NCI-H748 (cell line): ENCODE data around the gene CREB5.
A peak's percentile ranks its signal among the peaks of the same experiment; 100 is the strongest.
"Not testable (repeated sequence)": the region's sequence is repeated elsewhere in the genome, so short reads cannot be mapped to it uniquely, and the experiment has no call there.

ENCODE experiments used
- DNase-seq: peaks from one replicate; lab custom pipeline; 2025; ENCODE audit not compliant: unreplicated experiment; lab: John Stamatoyannopoulos, UW

CREB5 gene

DNA sequence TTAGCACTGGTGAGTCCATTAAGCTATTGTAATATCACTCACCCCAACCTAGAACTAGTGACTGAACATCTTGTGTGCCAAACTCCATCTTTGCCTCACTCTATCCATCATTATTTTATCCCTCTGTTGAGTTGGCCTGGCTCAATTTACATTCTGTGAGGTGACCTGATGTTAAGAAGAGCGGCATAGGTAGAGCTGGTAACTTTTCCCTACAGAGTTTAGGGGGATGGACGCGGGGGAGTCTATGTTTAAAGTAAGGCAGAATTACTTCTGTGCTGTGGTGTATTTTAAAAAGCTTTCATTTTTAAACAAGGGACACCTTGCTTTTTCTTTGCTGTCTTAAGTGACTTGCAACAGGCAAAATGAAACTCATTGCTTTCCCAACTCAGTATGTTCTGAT lies 186.3 kb downstream of the CREB5 start:
- DNase-seq: no peak

DNA sequence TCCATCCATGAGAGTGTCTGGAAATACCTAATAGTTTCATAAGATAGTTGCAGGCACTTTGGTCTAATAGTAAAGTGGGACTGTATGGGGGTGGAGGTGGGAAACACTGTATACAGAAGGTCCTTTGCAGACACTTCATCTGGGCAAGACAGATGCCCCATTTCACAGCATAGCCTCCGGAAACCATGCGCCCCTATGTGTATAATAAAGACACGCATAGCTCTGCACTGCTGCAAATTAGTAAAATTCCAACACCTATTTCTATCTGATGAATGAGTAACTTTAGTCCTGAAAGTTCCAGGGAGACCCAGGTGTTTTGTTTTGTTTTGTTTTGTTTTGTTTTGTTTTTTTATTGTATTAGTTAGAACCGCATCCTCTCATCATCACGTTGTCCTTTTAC lies 187.1 kb downstream of the CREB5 start:
- no peak for DNase-seq

DNA sequence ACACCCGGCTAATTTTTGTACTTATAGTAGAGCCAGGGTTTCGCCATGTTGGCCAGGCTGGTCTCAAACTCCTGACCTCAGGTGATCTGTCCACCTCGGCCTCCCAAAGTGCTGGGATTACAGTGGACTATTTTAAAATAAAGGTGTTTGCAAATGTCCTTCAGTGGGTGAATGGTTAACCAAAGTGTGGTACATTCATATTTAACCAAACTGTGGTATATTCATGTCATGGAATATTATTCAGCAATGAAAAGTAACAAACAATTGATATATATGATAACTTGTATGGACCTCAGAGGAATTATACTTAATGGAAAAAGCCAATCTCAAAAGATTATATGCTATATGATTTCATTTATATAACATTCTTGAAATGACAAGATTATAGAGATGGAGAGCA lies 190.0 kb downstream of the CREB5 start:
- no peak for DNase-seq

DNA sequence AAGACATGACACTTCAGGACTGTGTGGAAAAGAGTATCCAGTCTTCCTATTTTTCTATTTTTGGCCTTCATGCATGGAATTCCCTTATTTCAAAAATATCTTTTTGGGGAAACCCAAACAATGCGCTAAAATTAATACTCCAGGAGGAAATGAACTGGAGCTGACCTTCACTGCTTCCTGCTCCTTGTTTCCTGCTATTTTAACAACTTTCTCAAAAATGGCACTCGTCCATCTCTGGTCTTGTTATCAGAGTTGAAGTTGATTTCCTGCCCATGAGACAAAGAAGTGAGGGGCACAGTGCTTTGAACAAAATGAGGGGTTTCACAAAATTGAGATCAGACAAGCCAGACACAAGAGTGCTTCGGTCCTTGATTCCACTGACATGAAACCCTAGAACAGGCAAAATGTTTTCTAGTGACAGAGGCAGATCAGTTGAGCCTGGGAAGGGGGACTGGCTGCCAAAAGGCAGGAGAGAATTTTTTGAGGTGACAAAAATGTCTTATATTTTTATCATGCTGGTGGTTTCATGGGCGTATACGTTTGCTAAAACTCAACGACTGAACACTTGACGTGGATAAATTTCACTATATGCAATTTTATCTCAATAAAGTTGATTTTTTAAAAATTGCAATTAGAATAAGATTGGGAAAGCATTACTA lies 193.2 kb downstream of the CREB5 start:
- no peak for DNase-seq

DNA sequence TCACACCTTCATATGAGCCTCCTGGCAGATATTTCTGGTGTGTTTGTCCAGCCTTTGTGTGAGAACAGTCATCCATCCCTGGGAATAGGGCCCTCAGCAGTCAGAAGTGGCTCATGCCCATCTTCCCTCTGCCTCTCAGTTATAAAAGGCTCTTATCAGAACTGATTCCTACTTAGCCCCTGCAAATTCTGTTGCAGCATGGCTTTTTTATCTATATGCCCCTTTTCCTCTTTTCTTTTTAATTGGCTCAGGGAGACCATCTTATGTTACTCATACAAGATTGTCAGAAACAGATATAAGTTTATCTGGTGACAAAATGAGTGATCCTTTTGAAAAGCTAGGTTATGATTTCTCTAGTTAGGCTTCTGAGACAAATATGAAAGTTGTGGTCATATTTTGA lies 194.1 kb downstream of the CREB5 start:
- DNase-seq: no peak

DNA sequence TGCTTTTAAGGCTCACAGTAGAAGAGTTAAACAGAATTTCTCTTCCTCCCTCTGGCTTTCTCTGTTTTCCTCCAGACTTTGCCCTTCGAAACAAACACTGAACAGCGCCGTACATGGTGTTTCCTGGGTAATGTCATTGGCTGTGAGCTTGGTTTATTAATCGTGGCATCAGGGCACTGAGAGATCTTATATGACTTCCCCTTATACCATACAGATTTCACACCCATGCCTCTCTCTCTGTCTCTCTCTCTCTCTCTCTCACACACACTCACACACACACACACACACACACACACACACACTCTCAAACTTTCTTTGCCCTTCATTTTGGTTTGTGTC lies 195.5 kb downstream of the CREB5 start:
- no peak for DNase-seq

DNA sequence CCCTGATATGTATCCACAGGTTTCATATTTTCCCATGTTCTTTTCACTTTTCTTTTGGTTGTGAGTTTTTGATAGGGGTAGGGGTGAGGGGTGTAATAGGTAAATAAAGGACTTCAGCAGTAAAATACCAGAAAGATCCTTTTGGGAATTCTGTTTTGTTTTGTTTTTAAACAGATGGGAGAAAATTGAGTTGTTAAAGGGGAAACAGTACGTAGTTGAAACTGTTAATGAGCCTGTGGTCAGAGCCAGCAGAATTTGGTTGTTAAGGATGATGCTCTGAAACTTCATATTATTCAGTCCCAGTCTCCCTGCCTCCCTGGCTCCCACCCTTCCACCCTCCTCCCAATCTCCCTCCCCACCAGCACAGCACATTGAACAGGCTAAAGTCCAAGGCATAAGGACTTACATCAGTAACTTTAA lies 195.9 kb downstream of the CREB5 start:
- DNase-seq: no peak

DNA sequence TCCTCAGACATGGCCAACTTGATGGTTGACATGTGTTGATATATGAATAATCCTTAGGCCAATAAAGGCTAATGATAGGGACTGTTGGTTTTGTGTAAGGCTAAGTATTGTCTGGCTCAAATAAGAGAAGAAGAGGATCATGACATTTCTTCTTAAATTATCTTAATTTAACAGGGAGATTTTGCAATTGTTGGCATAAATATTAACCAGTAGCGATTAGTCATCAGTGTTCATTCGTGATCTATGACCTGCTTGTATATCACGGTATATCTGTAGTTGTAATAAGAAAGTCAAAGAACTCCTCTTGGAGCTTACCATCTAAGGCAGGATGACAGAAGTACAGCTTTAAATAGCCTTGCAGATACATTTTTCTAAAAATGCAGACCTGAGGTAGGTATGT lies 196.4 kb downstream of the CREB5 start:
- DNase-seq: no peak

DNA sequence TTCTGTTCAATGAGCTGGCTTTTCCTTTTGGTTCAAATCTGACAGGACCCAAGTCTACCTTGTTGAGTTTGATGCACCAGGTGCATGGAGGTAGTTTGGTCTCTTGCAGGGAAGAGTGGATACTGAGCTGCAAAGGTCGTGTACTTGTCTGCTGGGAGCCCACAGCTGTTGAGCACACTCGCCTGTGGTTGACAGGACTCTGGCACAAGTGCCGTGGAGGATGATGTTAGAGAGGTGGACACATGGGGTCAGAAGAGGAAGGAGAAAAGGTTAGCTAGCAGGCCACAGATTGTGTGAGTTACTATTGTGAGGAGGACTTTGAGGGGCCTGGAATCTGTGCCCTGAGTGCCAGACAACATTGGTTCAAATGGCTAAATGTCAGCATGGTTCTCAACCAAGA lies 197.3 kb downstream of the CREB5 start:
- DNase-seq: no peak

DNA sequence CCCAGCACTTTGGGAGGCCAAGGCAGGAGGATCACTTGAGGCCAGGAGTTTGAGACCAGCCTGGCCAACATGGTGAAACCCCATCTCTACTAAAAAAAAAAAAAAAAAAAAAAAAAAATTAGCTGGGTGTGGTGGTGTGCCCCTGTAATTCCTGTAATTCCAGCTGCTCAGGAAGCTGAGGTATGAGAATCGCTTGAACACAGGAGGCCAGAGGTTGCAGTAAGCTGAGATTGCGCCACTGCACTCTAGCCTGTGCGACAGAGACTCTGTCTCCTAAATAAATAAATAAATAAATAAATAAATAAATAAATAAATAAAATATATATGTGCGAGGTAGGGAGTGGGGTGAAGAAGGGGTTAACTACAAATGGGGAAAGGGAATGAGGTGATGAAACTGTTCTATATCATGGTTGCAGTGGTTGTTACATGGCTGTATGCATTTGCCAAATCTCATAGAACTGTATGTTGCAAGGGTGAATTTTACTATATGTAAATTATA lies 199.1 kb downstream of the CREB5 start:
- not testable (repeated sequence) for DNase-seq

DNA sequence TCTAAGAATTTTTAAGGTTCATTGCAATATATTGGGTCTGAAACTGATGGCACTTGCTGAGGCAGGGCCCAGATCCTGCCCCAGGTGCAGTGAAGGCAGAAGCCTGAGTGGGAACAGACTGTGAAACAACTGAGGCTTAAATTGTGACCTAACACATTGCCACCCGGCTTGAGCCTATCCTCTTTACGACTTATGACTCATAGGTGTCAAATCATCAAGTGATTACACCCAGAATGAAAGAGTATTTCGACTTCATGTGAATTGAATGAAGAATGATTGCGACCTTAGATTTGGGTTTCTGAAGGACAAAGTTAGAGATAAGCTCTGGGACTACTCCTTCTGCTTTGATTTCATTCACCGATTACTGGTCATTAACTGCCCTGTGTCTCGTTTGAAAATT lies 200.9 kb downstream of the CREB5 start:
- no peak for DNase-seq

DNA sequence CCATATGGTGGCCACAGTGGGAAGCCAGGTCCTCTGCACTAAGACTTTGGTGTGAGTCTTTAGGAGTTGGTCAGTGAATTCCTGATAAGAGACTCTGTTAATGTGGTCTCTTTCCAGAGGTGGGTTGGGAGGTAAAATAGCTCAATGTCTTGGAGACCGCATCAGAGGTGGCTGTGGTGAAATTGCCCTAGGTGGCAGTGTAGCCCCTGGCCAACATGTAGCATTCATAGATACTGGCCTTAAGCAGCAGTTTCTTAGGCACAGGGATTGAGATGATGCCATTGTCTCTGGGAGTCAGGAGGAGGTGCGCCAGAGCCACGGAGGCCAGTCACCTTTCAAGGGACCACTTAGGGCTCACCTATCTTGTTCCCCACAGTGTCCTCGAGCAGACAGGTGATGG lies 202.8 kb downstream of the CREB5 start:
- peak; percentile 45 for DNase-seq

DNA sequence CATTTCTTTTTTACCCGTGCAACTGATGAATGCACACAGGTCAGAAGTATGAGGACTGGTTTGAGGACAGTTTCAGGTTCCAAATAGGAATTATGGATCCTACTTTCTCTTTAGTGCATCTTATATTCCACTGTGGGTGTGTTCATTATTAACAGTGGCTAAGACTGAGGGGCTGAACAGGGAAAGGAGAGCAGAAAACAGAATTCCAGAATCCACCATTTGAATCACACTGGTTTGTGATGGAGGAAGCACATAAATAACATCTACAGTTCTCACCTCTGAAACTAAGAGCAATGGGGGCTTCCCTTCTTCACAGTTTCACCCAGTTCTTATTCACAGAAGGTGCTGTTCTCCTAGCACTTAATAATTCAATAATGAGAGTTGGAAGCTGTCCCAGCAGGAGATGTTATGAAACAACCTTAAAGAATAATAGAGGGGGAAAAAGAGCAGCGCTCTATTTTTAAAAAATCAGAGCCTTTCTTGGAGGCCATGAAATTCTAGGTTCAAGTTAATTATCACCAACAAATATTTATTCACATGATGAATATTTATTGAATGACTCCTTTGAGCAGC lies 205.1 kb downstream of the CREB5 start:
- DNase-seq: no peak

DNA sequence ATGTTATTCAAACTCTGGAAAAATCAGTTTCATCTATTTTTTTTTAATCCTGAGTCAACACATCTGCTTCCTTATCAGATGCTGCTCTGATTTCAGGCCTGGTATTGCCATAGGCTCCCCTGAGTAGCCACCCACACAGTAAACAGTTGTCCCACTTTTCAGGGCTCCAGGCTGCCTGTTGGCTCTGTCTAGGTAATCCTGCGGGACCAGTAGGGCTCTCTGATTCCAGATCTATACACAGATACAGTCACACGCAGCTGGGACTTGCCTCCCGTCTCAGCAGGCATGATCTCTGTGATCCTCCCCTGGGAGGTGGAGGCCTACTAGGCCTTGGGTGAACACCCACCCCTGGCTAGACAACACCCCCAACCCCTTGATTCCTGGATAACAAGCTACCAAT lies 206.1 kb downstream of the CREB5 start:
- DNase-seq: no peak

DNA sequence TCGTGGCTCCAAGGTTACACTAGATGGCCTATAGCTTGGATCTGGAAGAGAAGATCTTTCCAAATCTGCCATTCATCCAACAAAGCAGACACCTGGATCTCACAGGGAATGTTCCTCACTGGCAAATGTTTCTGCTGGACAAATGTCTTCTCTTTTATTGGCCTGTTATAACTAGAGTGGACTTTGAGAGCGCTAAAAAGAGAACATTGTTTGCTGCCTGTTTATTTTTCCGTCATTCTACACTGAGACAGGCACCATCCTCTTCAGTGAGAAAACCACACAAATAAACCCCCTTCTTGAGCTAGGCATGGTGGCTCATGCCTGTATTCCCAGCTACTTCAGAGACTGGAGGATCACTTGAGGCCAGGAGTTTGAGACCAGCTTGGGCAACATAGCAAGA lies 206.9 kb downstream of the CREB5 start:
- DNase-seq: no peak

DNA sequence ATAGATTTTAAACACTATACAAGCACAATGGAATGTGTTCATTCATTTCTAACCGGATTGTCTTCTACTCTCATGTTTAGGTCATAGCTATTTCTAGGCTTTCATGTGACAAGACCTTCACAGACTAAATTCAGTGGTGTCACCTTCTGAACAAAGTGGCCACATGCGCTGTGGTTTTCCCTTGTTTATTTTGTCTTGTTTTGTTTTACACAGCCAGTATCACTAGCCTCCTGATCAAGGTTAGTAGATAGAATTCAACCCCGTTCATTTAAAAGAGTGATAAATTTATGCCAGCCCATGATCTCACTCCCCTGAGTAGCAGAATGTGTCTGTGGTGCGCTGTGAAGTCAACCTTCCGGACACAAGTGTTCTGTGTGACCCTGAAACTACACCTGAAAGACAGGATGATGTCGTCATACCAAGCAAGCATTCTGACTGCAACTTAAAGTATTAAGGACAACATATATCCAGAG lies 209.1 kb downstream of the CREB5 start:
- DNase-seq: no peak

DNA sequence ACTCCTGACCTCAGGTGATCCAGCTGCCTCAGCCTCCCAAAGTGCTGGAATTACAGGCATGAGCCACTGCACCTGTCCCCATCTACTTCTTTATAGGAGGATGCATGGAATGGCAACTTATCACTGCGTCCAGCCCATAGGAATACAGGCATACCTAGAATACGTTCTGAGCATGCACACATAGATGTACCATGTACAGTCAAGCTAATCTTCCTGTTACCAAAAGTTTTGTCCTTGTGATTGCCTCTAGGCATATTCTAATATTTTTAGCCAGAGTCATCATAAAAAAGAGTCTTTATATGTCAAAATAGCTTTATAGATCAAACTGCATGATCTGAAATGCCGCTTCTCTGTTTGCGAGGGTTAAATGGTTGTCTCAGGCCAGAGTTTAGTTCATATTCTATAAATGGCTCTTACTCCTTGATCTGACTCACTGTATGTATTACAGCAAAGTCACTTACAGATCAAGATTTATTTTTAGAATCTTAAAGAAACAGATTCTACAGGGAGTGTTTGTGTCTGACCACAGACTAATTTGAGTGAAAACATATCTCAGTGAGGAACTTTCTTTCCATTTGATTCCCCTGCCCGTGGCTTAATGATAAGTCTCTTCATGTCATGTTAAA lies 210.9 kb downstream of the CREB5 start:
- no peak for DNase-seq

DNA sequence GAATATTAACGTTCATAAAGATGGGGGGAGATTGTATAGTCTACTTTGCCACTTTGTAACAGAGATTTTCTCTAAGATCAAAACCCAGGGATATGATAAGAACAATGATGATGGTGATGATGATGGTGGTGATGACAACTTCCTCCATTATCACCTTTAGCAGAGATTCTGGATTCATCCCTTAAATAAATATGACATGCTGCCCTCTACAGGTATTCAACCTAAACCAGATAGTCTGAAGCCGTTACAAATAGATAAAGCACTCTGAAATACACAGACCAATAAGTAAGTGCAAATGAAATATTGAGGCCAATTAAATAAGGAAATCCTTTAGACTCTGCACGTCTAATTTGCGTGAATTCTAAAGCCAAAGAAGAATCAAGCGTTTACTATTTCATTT lies 211.5 kb downstream of the CREB5 start:
- peak; percentile 66 for DNase-seq

DNA sequence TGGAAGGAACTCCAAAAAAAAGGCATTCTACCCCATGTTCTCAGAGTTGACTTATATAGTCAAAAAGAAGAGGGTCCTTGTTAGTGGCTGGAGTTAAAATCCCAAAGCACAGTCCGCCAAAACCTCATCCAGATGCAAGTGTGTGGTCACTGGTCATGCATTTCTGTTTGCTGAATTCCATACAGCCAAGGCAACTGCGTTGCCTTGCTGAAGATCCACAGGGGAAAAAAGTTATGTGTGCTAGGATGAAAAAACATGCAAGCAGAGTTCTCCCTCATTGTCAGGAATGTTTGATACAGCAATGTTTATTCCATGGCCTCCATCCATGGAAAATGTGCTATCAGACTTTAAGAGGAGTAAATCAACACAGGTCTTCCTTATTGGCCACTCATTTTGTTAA lies 213.1 kb downstream of the CREB5 start:
- DNase-seq: no peak

DNA sequence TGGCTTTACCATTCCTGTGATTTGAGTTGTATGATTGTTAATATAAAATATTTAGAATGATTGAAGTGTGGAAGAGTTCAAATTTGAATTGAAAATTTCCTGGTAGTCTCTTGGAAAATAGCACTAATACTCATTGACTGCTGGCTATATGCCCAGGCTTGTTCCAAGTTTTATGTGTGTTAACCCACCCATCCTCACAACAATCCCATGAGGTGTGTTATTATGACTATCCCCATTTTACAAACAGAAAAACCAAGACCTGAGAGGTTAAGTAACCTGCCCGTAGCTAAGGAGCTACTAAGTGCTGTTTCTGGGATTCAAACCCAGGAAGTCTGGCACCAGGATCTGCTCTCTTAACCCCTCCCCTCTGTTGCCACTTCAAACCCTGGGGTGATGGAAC lies 213.9 kb downstream of the CREB5 start:
- DNase-seq: no peak

DNA sequence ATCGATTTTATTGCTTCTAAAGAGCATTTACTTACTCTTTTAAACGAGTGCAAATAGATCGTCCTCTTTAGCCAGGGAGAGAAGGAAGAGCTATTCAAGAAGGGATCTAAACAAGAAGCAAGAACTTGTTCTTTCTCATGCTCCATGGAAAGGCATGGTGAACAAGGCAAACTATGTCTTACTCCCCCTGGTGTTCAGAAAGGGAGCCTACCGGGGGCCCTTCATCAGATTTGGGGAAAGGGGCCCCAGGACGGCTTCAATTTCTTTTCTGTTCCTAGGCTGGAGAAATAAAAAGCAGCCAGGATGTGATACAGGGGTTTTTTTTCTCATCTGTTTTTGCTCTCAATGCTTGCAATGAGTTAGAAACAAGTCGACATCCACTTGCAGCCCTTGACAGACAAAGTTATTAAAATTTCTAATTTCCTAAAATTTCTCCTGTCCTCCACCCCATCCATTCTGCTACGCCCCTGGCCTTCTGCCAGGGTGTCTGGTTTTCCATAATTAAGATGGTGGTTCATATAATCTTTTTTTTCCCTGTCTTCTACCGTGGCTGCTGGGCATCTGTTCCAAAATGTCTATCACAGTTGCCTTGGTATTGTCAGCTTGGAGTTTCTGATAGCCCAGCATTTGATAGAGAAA lies 214.4 kb downstream of the CREB5 start:
- peak; percentile 77 for DNase-seq

DNA sequence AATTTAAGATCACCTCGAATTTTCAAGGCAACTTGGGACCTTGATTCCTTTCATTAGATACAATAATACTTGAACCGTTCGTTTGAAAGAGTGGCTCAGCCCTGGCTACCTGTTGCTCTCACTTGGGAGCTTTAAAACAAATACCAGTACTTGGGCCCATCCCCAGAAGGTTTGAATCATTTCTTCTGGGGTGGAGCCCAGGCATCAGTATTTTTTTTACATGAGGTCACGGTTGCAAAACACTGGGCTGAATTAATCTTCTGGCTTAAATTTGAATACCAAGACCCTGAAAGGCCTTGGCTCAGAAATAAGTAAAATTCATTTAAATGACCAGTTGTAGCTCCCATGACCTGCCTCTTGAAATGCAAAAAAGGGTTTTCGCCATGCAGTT lies 214.9 kb downstream of the CREB5 start:
- DNase-seq: no peak
